Measurements from ENCODE around the gene GPR107. TPM values are rescaled to one million over a fixed set of nuclear protein-coding genes. Genes with fewer than 3 reads are reported as not detected.

Gene GPR107
- total RNA-seq, 1 experiment from 2014 or later: 8.6 TPM

- in situ Hi-C loops (cut with HindIII; ENCODE audit: low sequenced_read_pairs): no loop called here
- DNase-seq (ENCODE audit: low spot score): no peak
Measured at GRCh38 chr9:130049431-130050210, 4.1 kb upstream of the GPR107 start.

GRCh38 chr9:130050462-130050861 lies 3.2 kb upstream of the GPR107 start:
- in situ Hi-C loops (cut with HindIII; ENCODE audit: low sequenced_read_pairs): no loop called here
- no peak for DNase-seq (ENCODE audit: low spot score)

GRCh38 chr9:130051855-130052254 lies 1.9 kb upstream of the GPR107 start:
- no peak for DNase-seq (ENCODE audit: low spot score)
- in situ Hi-C loops (cut with HindIII; ENCODE audit: low sequenced_read_pairs): no loop called here

- DNase-seq (ENCODE audit: low spot score): no peak
- in situ Hi-C loops (cut with HindIII; ENCODE audit: low sequenced_read_pairs): no loop called here
Measured at GRCh38 chr9:130053109-130053503, 600 bp upstream of the GPR107 start.

- no peak for DNase-seq (ENCODE audit: low spot score)
- in situ Hi-C loops (cut with HindIII; ENCODE audit: low sequenced_read_pairs): no loop called here
Measured at GRCh38 chr9:130054325-130054786, 650 bp downstream of the GPR107 start.

GRCh38 chr9:130054820-130055219 lies 1.1 kb downstream of the GPR107 start:
- DNase-seq (ENCODE audit: low spot score): no peak
- in situ Hi-C loops (cut with HindIII; ENCODE audit: low sequenced_read_pairs): no loop called here

- in situ Hi-C loops (cut with HindIII; ENCODE audit: low sequenced_read_pairs): no loop called here
- DNase-seq (ENCODE audit: low spot score): no peak
Measured at GRCh38 chr9:130058154-130058553, 4.4 kb downstream of the GPR107 start.

- in situ Hi-C loops (cut with HindIII; ENCODE audit: low sequenced_read_pairs): no loop called here
- DNase-seq (ENCODE audit: low spot score): no peak
Measured at GRCh38 chr9:130058887-130059286, 5.2 kb downstream of the GPR107 start.

GRCh38 chr9:130060296-130060695 lies 6.6 kb downstream of the GPR107 start:
- in situ Hi-C loops (cut with HindIII; ENCODE audit: low sequenced_read_pairs): no loop called here
- DNase-seq (ENCODE audit: low spot score): no peak

GRCh38 chr9:130062750-130063149 lies 9.0 kb downstream of the GPR107 start:
- DNase-seq (ENCODE audit: low spot score): no peak
- in situ Hi-C loops (cut with HindIII; ENCODE audit: low sequenced_read_pairs): no loop called here

GRCh38 chr9:130064621-130065020 lies 10.9 kb downstream of the GPR107 start:
- no peak for DNase-seq (ENCODE audit: low spot score)
- in situ Hi-C loops (cut with HindIII; ENCODE audit: low sequenced_read_pairs): no loop called here

- in situ Hi-C loops (cut with HindIII; ENCODE audit: low sequenced_read_pairs): no loop called here
- no peak for DNase-seq (ENCODE audit: low spot score)
Measured at GRCh38 chr9:130069048-130069447, 15.3 kb downstream of the GPR107 start.

- DNase-seq (ENCODE audit: low spot score): no peak
- in situ Hi-C loops (cut with HindIII; ENCODE audit: low sequenced_read_pairs): no loop called here
Measured at GRCh38 chr9:130072515-130073235, 19.0 kb downstream of the GPR107 start.

GRCh38 chr9:130073373-130073772 lies 19.7 kb downstream of the GPR107 start:
- DNase-seq (ENCODE audit: low spot score): no peak
- in situ Hi-C loops (cut with HindIII; ENCODE audit: low sequenced_read_pairs): no loop called here

- in situ Hi-C loops (cut with HindIII; ENCODE audit: low sequenced_read_pairs): no loop called here
- DNase-seq (ENCODE audit: low spot score): peak; percentile 84
Measured at GRCh38 chr9:130078547-130078946, 24.8 kb downstream of the GPR107 start.

GRCh38 chr9:130084337-130084736 lies 30.6 kb downstream of the GPR107 start:
- DNase-seq (ENCODE audit: low spot score): no peak
- in situ Hi-C loops (cut with HindIII; ENCODE audit: low sequenced_read_pairs): no loop called here

GRCh38 chr9:130088051-130088450 lies 34.3 kb downstream of the GPR107 start:
- in situ Hi-C loops (cut with HindIII; ENCODE audit: low sequenced_read_pairs): no loop called here

GRCh38 chr9:130089141-130089540 lies 35.4 kb downstream of the GPR107 start:
- DNase-seq (ENCODE audit: low spot score): peak; percentile 76
- in situ Hi-C loops (cut with HindIII; ENCODE audit: low sequenced_read_pairs): no loop called here

More at GRCh38 chr9:130088051-130088450, 34.3 kb downstream of the GPR107 start:
- peak; percentile 92 for DNase-seq (ENCODE audit: low spot score)

GRCh38 chr9:130090915-130091314 lies 37.2 kb downstream of the GPR107 start:
- in situ Hi-C loops (cut with HindIII; ENCODE audit: low sequenced_read_pairs): no loop called here
- DNase-seq (ENCODE audit: low spot score): peak; percentile 26

GRCh38 chr9:130092910-130093309 lies 39.2 kb downstream of the GPR107 start:
- DNase-seq (ENCODE audit: low spot score): no peak
- in situ Hi-C loops (cut with HindIII; ENCODE audit: low sequenced_read_pairs): no loop called here
